Astrocyte of the spinal cord (primary cell): ENCODE data around the gene LHPP.

ENCODE experiments used
- DNase-seq: peaks from one replicate; pipeline ENCODE4 v3.0.0; 2011; ENCODE audit warnings: low read depth, low spot score
- H3K4me3 ChIP-seq: 2 replicates; pipeline ENCODE4 v1.5.1; 2011; ENCODE audit warnings: low read depth, mild to moderate bottlenecking, low read length, moderate library complexity
- CTCF ChIP-seq: IDR thresholded peaks from 2 replicates; pipeline ENCODE4 v1.5.1; 2012; ENCODE audit warnings: low read depth, mild to moderate bottlenecking, low read length, inconsistent platforms
- in situ Hi-C: cut with HindIII; loops from 2 replicates; pipeline ENCODE4 v1.10.0; 2017; ENCODE audit warnings: low sequenced_read_pairs

The LHPP gene

DNA sequence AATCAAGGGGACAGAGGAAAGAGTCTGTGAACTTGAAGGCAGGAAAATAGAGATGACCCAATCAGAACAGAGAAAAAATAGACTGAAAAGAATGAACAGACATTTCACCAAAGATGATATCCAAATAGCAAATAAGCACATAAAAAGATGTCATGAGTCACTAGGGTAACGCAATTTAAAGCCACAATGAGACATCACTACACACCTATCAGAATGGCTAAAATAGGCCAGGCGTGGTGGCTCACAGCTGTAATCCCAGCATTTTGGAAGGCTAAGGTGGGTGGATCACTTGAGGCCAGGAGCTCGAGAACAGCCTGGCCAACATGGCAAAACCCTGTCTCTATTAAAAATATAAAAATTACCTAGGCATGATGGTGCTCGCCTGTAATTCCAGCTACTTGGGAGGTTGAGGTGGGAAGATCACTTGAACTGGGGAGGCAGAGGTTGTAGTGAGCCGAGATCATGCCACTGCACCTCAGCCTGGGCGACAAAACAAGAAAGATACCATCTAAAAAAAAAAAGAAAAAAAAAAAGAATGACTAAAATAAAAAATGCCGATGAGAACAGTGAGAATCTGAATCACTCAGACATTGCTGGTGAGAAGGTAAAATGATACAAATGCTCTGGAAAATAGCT, 100.9 kb downstream of the LHPP start:
- no peak for DNase-seq
- H3K4me3 ChIP-seq, result no peak overlapping the region
- no peak for TF ChIP-seq CTCF

GRCh38 chr10:124563320-124564040, 101.9 kb downstream of the LHPP start:
- no peak overlapping the region for H3K4me3 ChIP-seq
- no peak for DNase-seq
- in situ Hi-C loops, result no loop called here
- TF ChIP-seq CTCF, result no peak

More for the DNA sequence above, 100.9 kb downstream of the LHPP start:
- in situ Hi-C loops, result no loop called here

DNA sequence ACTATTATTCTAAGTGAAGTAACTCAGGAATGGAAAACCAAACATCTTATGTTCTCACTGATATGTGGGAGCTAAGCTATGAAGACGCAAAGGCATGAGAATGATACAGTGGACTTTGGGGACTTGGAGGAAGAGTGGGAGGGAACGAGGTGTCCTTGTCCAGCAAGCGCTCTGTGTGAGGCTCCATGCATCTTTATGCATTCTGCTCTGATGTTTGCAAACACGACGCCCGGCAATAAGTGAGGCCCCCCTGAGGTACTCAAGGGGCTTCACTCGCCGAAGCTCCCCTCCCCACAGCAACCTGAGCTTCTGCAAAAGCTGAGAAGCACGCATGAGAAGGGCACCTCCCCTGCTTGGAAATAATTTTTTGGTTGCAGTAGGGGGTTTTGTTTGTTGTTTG, 103.3 kb downstream of the LHPP start:
- in situ Hi-C loops, result no loop called here
- no peak for DNase-seq
- H3K4me3 ChIP-seq, result no peak overlapping the region
- no peak for TF ChIP-seq CTCF

GRCh38 chr10:124565565-124566221, 104.1 kb downstream of the LHPP start:
- H3K4me3 ChIP-seq, result no peak overlapping the region
- in situ Hi-C loops, result no loop called here
- TF ChIP-seq CTCF, result peak; percentile 38
- no peak for DNase-seq

- no peak for TF ChIP-seq CTCF
- in situ Hi-C loops, result no loop called here
- DNase-seq, result no peak
- H3K4me3 ChIP-seq, result no peak overlapping the region
These were observed 104.7 kb downstream of the LHPP start for GRCh38 chr10:124566222-124566888.

- no peak overlapping the region for H3K4me3 ChIP-seq
- DNase-seq, result no peak
- TF ChIP-seq CTCF, result no peak
- in situ Hi-C loops, result no loop called here
These were observed 105.6 kb downstream of the LHPP start for GRCh38 chr10:124566981-124567835.
